ENCODE data around the gene LILRA2.
"Not testable (repeated sequence)": the region's sequence is repeated elsewhere in the genome, so short reads cannot be mapped to it uniquely, and the experiment has no call there.

GRCh38 chr19:54631489-54632337 is 58.1 kb downstream of the LILRA2 start:
- not testable (repeated sequence) for TF ChIP-seq CTCF (conservative IDR thresholded peaks at IDR 0.05); ZFX (IDR thresholded peaks at IDR 0.05)

Data from C4-2B (cell line).